GM12878 (cell line): ENCODE data around the gene ASB6. TPM values are rescaled to one million over a fixed set of nuclear protein-coding genes. Genes with fewer than 3 reads are reported as not detected.

Experiments
- ATF7 ChIP-seq: fragments of 450-650 bp; IDR thresholded peaks from 2 replicates; pipeline ENCODE4 v1.6.1; 2016; ENCODE audit warnings: low read depth, mild to moderate bottlenecking
- BACH1 ChIP-seq: fragments of 450-650 bp; IDR thresholded peaks from 2 replicates; pipeline ENCODE4 v1.6.1; 2017; ENCODE audit warnings: mild to moderate bottlenecking, borderline replicate concordance
- BHLHE40 ChIP-seq, 2 experiments: fragments of 450-650 bp in 1 of 2; IDR thresholded peaks; 2 replicates each; pipeline ENCODE4 v1.6.1; 2011 to 2017; ENCODE audit warnings: low read depth in 2 of 2, borderline replicate concordance in 1 of 2, improper control_type of control experiment in 1 of 2, low read length in 1 of 2, mild to moderate bottlenecking in 1 of 2
- GATAD2B ChIP-seq: fragments of 450-650 bp; conservative IDR thresholded peaks from 2 replicates; pipeline ENCODE4 v1.6.1; 2017; ENCODE audit warnings: low read depth, mild to moderate bottlenecking, moderate library complexity
- HDAC2 ChIP-seq: fragments of 200-600 bp; sonication (generic); IDR thresholded peaks from 2 replicates; pipeline ENCODE4 v1.6.1; 2017
- HDAC6 ChIP-seq: fragments of 200-600 bp; sonication (generic); IDR thresholded peaks from one replicate; pipeline ENCODE4 v1.8.0; 2017; ENCODE audit warnings: antibody characterized with exemption; ENCODE audit not compliant: unreplicated experiment
- JUNB ChIP-seq: IDR thresholded peaks from 2 replicates; pipeline ENCODE4 v1.6.1; 2016; ENCODE audit warnings: antibody characterized with exemption, mild to moderate bottlenecking
- KAT2A ChIP-seq: conservative IDR thresholded peaks from 2 replicates; pipeline ENCODE4 v1.6.1; 2011; ENCODE audit warnings: low read depth, low read length; ENCODE audit not compliant: control insufficient read depth
- KDM1A ChIP-seq: fragments of 200-600 bp; sonication (generic); IDR thresholded peaks from 2 replicates; pipeline ENCODE4 v1.6.1; 2016; ENCODE audit warnings: borderline replicate concordance
- MAX ChIP-seq: IDR thresholded peaks from 2 replicates; pipeline ENCODE4 v1.6.1; 2012; ENCODE audit warnings: low read depth, low read length, improper control_type of control experiment
- MXI1 ChIP-seq: fragments of 150-350 bp; IDR thresholded peaks from 2 replicates; pipeline ENCODE4 v1.6.1; 2011; ENCODE audit warnings: low read depth, mild to moderate bottlenecking, inconsistent platforms, low read length, improper control_type of control experiment
- POLR2AphosphoS2 ChIP-seq: IDR thresholded peaks from 2 replicates; pipeline ENCODE4 v1.6.1; 2011; ENCODE audit warnings: low read depth, mild to moderate bottlenecking, low read length, improper control_type of control experiment, moderate library complexity
- RELA ChIP-seq: fragments of 450-650 bp; IDR thresholded peaks from 2 replicates; pipeline ENCODE4 v1.8.0; 2014; ENCODE audit warnings: borderline replicate concordance; ENCODE audit not compliant: partially characterized antibody
- RELB ChIP-seq: fragments of 450-650 bp; IDR thresholded peaks from 2 replicates; pipeline ENCODE4 v1.6.1; 2017; ENCODE audit warnings: low read depth, mild to moderate bottlenecking, moderate library complexity
- REST ChIP-seq: IDR thresholded peaks from 2 replicates; pipeline ENCODE4 v1.6.1; 2012; ENCODE audit warnings: mild to moderate bottlenecking, low read depth, low read length
- SKIL ChIP-seq: fragments of 450-650 bp; IDR thresholded peaks from 2 replicates; pipeline ENCODE4 v1.6.1; 2017; ENCODE audit warnings: mild to moderate bottlenecking, low read depth, inconsistent platforms; ENCODE audit not compliant: poor library complexity, severe bottlenecking
- SRF ChIP-seq, 2 experiments: IDR thresholded peaks; 2 replicates each; pipeline ENCODE4 v1.6.1; 2011; ENCODE audit warnings: low read depth in 2 of 2, low read length in 2 of 2, mild to moderate bottlenecking in 1 of 2, moderate library complexity in 1 of 2
- STAT1 ChIP-seq: fragments of 450-650 bp; conservative IDR thresholded peaks from 2 replicates; pipeline ENCODE4 v1.6.1; 2014; ENCODE audit warnings: antibody characterized with exemption, mild to moderate bottlenecking
- SUPT20H ChIP-seq: IDR thresholded peaks from 2 replicates; pipeline ENCODE4 v1.6.1; 2011; ENCODE audit warnings: low read depth, mild to moderate bottlenecking, low read length, moderate library complexity, borderline replicate concordance; ENCODE audit not compliant: control insufficient read depth
- TCF12 ChIP-seq: IDR thresholded peaks from 2 replicates; pipeline ENCODE4 v1.6.1; 2011; ENCODE audit warnings: low read depth, mild to moderate bottlenecking, low read length
- ZNF274 ChIP-seq: IDR thresholded peaks from one replicate; pipeline ENCODE4 v1.8.0; 2011; ENCODE audit not compliant: insufficient read length, insufficient read depth
- polyA plus RNA-seq, 11 experiments: library from polyadenylated mRNA; depleted of rRNA in 4 of 11; unstranded in 6 of 11; stranded (reverse) in 5 of 11; fragments of >200 nt; fragmentation: Nextera tagmentation in 4 of 11; fragmentation: Illumina TruSeq in 1 of 11; extraction: Ambion mirVana in 4 of 11; extraction: Trizol in 1 of 11; gene quantifications; 1 replicate in 1 of 11; 2 replicates in 10 of 11; pipeline versions ENCODE4 v1.2.1 to v1.2.3, GENCODE V29; 2011 to 2016; ENCODE audit warnings: inconsistent platforms in 2 of 11, missing spikeins in 2 of 11, low read depth in 1 of 11
- total RNA-seq, 4 experiments: library from RNA; depleted of rRNA in 3 of 4; stranded (reverse); fragments of >200 nt in 3 of 4; fragmentation: Illumina TruSeq in 1 of 4; extraction: Trizol in 1 of 4; gene quantifications; 2 replicates each; pipeline versions ENCODE4 v1.2.1 to v1.2.3, GENCODE V29; 2013 to 2021

Gene ASB6
- total and polyA plus RNA-seq, 10 of the 15 experiments (the other 5 are each of a cell fraction or from before 2014, with no cell fraction given): 0.80 to 18.2 (median 9.9) TPM

- peak; percentile 85 for TF ChIP-seq GATAD2B
- TF ChIP-seq RELB: peak; percentile 41; the same call in 1 of the 2 replicates
- TF ChIP-seq ZNF274: no peak
- no peak for TF ChIP-seq SUPT20H
- TF ChIP-seq SKIL: no peak
- no peak for TF ChIP-seq KDM1A
- TF ChIP-seq BHLHE40 (IDR thresholded peaks at IDR 0.05; ENCODE audit: borderline replicate concordance in 1 of 2, low read depth in 2 of 2, low read length in 1 of 2): peak; percentile 44 to 80; a peak in 3 of 4 replicates
- TF ChIP-seq TCF12: peak; percentile 33; the same call in 1 of the 2 replicates
- no peak for TF ChIP-seq HDAC6
- 0 out of 2 replicates have a peak, but pooled peaks have one; percentile 26 for TF ChIP-seq STAT1
- TF ChIP-seq HDAC2: no peak
- TF ChIP-seq ATF7: no peak
- no peak for TF ChIP-seq KAT2A
- TF ChIP-seq RELA: peak; percentile 73
- 0 out of 4 replicates have a peak, but pooled peaks of 1 of the 2 experiments have one; percentile 40 for TF ChIP-seq SRF (IDR thresholded peaks at IDR 0.05; ENCODE audit: low read depth in 2 of 2, low read length in 2 of 2)
- peak; percentile 23; the same call in 1 of the 2 replicates for TF ChIP-seq MAX
- peak; percentile 63 for TF ChIP-seq BACH1
- no peak for TF ChIP-seq JUNB
- peak; percentile 22; the same call in 1 of the 2 replicates for TF ChIP-seq POLR2AphosphoS2
- TF ChIP-seq MXI1: peak; percentile 48; the same call in 1 of the 2 replicates
- TF ChIP-seq REST: 0 out of 2 replicates have a peak, but pooled peaks have one; percentile 8
Measured at GRCh38 chr9:129641750-129642585, at the start of gene ASB6 (continued).
